Measurements from ENCODE around the gene SEMA5B. TPM values are rescaled to one million over a fixed set of nuclear protein-coding genes. Genes with fewer than 3 reads are reported as not detected.
A peak's percentile ranks its signal among the peaks of the same experiment; 100 is the strongest.

SEMA5B gene
- total RNA-seq, 3 donors from 2014 or later: 0.15 to 0.33 (median 0.32) TPM

DNA sequence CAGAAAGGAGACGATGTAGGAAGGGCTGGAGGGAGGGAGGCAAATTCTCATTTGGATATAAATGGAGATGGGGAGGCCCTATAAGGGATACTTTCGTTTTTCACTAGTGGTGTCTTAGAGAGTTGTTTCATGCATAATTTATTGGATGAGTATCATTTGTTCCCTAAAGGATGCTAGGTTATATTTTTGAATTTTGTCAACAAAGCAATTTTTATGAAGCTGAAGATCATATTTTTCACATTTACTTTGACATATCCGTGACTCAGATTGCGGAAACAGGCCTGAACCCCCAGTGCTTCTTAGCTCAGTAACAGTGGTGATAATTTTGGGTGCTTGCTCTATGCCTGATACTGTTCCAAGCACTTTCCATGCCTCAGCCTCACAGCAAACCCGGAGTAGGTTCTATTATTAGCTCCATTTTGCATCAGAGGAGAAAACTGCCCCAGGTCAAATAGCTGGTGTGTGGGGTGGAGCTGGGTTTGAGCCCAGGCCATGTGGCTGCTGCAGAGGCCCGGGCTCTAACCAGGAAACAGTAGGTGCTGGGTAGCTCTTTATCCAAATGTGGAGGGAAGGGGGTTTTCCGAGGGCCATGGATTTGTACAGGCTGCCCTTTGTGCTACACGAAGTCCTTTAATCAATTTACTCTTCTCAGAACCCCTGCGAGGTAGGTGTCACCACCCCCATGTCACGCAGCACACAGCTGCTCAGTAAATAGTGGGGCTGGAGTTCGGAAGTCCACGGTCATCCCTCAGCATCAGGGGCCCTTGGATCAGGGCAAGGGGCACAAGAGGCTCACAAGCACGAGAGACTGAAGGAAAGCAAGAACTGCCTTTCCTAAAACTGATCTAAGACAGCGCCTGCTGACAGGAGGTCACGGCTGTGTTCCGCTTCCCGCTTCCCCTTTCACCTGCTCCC, 133.6 kb downstream of the SEMA5B start:
- Histone ChIP-seq H3K27me3 (no peaks in the 10 kb centered on the region), H3K36me3 (no peaks in the 10 kb centered on the region), H3K27ac (no peak overlapping the region), H3K4me1 (no peaks in the 10 kb centered on the region), H3K9me3 (no peaks in the 10 kb centered on the region), H3K4me3 (no peak overlapping the region)
- DNase-seq (ENCODE audit: low spot score in 2 of 2): peak in 1 of 2 donors; percentile 31
- TF ChIP-seq POLR2AphosphoS5 (IDR thresholded peaks at IDR 0.05) (no peak), POLR2A (IDR thresholded peaks at IDR 0.05) (no peak)
- TF ChIP-seq, protein P1, sequence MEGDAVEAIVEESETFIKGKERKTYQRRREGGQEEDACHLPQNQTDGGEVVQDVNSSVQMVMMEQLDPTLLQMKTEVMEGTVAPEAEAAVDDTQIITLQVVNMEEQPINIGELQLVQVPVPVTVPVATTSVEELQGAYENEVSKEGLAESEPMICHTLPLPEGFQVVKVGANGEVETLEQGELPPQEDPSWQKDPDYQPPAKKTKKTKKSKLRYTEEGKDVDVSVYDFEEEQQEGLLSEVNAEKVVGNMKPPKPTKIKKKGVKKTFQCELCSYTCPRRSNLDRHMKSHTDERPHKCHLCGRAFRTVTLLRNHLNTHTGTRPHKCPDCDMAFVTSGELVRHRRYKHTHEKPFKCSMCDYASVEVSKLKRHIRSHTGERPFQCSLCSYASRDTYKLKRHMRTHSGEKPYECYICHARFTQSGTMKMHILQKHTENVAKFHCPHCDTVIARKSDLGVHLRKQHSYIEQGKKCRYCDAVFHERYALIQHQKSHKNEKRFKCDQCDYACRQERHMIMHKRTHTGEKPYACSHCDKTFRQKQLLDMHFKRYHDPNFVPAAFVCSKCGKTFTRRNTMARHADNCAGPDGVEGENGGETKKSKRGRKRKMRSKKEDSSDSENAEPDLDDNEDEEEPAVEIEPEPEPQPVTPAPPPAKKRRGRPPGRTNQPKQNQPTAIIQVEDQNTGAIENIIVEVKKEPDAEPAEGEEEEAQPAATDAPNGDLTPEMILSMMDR (IDR thresholded peaks at IDR 0.05): no peak
- intact Hi-C loops (cut with DNase I; ENCODE audit: low total_unique reads): no loop called here

DNA sequence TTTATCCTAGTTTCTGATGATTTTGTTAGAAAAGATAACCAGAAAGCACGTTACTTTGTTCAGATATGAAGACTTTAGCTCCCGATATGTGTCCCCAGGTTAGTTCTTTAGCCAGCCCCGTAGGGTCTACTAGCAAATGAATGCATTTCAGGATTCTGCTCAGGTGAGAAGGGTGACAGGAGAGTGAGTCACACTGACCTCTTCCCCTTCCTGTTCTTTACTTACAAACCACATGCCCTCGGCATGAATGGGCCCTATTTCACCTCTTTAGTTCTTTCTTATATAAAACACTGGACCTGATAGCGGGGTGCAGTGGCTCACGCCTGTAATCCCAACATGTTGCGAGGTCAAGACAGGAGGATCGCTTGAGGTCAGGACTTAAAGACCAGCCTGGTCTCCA, 134.3 kb downstream of the SEMA5B start:
- H3K27me3 ChIP-seq: no peaks in the 10 kb centered on the region
- no peak overlapping the region for H3K27ac ChIP-seq
- no peak overlapping the region for H3K4me3 ChIP-seq
- no peaks in the 10 kb centered on the region for H3K4me1 ChIP-seq
- H3K36me3 ChIP-seq: no peaks in the 10 kb centered on the region
- intact Hi-C loops (cut with DNase I; ENCODE audit: low total_unique reads): no loop called here
- no peaks in the 10 kb centered on the region for H3K9me3 ChIP-seq
- TF ChIP-seq, protein P1 (IDR thresholded peaks at IDR 0.05): no peak
- TF ChIP-seq POLR2AphosphoS5 (IDR thresholded peaks at IDR 0.05) (no peak), POLR2A (IDR thresholded peaks at IDR 0.05) (no peak)
- DNase-seq (ENCODE audit: low spot score in 2 of 2): no peak

DNA sequence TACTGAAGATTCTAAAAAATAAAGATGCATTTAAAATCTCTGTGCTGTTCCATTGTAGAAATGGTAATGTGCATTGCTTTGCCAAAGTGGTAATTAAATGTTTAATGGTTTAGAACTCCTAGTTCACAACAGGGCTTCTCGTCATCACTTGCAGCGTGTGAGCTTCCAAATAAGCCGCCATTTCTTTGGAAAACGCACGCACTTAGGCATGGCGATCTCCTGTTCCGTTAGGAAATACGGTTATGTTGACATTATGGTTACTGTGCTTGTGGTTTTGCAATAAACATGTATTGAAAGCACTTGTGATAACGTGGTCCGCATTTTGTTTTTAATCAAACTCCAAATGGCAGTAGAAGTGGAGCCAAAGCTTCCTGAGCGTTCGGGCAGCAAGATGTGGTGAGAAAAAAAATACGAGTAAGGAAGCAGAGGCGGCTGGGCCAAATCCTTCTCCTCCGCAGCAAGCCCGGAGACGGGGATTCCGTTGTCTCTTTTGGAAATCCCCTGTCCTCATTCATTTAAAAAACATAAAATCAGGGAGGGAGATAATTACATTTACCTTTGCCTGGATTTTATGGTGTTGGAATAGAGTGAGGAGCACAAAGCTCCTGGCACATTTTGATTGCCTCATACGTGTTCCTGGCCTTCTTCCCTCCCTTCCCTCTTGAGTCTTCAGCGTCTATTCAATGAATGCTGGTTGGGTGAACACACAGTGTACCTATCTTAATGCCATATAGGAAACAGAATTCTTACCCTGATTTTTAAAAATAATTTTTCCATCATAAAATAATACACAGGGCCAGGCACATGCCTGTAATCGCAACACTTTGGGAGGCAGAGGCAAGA, 135.2 kb downstream of the SEMA5B start:
- H3K4me1 ChIP-seq: no peaks in the 10 kb centered on the region
- no peak for DNase-seq (ENCODE audit: low spot score in 2 of 2)
- H3K27me3 ChIP-seq: no peaks in the 10 kb centered on the region
- H3K36me3 ChIP-seq: no peaks in the 10 kb centered on the region
- H3K27ac ChIP-seq: no peak overlapping the region
- no peak overlapping the region for H3K4me3 ChIP-seq
- TF ChIP-seq POLR2A (IDR thresholded peaks at IDR 0.05) (no peak), POLR2AphosphoS5 (IDR thresholded peaks at IDR 0.05) (no peak)
- TF ChIP-seq, protein P1 (IDR thresholded peaks at IDR 0.05): no peak
- H3K9me3 ChIP-seq: no peaks in the 10 kb centered on the region
- intact Hi-C loops (cut with DNase I; ENCODE audit: low total_unique reads): no loop called here

DNA sequence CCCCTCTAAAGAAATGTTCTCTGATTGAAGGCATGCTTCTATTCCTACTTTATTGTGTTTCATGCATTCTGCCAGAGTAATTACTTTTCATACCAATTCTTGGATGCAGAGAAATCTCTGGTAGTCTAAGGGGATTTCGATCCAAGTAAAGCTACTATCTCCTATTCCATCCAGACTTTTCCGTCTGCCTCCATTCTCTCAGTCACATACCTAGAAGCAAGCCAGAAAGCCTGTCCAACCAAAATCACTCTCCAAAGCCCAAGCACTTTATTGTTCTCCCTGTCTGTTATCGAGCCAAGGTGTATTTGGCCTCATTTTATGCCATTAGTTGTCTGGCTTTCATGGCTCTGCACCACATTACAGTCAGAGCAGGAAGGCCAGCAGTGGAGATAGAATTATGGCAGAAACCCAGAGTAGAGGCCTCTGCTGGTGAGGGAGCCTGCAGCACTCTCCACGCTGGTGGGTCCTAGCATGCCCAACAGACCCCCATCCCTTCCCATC, 136.8 kb downstream of the SEMA5B start:
- Histone ChIP-seq H3K27me3 (no peaks in the 10 kb centered on the region), H3K4me1 (no peaks in the 10 kb centered on the region), H3K36me3 (no peaks in the 10 kb centered on the region), H3K27ac (no peak overlapping the region), H3K4me3 (no peak overlapping the region), H3K9me3 (no peaks in the 10 kb centered on the region)
- TF ChIP-seq POLR2AphosphoS5 (IDR thresholded peaks at IDR 0.05): no peak
- TF ChIP-seq, protein P1 (IDR thresholded peaks at IDR 0.05): no peak
- no peak for DNase-seq (ENCODE audit: low spot score in 2 of 2)
- intact Hi-C loops (cut with DNase I; ENCODE audit: low total_unique reads): no loop called here

All from breast epithelium (tissue), 4 donors.